ENCODE measurements around the gene MALAT1. TPM values are rescaled to one million over a fixed set of nuclear protein-coding genes. Genes with fewer than 3 reads are reported as not detected.

Gene MALAT1
- total RNA-seq, 6 donors from 2014 or later = 9,697 to 52,390 (median 19,698) TPM

- H3K4me1 ChIP-seq = peaks cover 93 to 100% (median 95%) of the 10 kb centered on the region in 4 donors
Observed at GRCh38 chr11:65491614-65492386, 7.0 kb upstream of the MALAT1 start.

GRCh38 chr11:65492387-65492636 lies 6.5 kb upstream of the MALAT1 start:
- TF ChIP-seq POLR2AphosphoS5 (IDR thresholded peaks at IDR 0.05) (no peak), EP300 (IDR thresholded peaks at IDR 0.05) (no peak)
- Histone ChIP-seq H3K4me3 (no peak overlapping the region), H3K4me1 (peaks cover 92 to 98% (median 93%) of the 10 kb centered on the region in 4 donors), H3K36me3 (no peaks in the 10 kb centered on the region), H3K9me3 (no peaks in the 10 kb centered on the region), H3K27ac (peak overlapping the region; percentile 90 to 99 (median 96)), H3K27me3 (no peaks in the 10 kb centered on the region)
- 48 to 75% methylated on average over 4 of the region's 4 CpGs for WGBS, 2 donors
- no peak for ATAC-seq (ENCODE audit: low FRiP score in 2 of 2)
- no peak for DNase-seq

More at GRCh38 chr11:65491614-65492386, 7.0 kb upstream of the MALAT1 start:
- 35 to 41% methylated on average over 14 to 17 of the region's 17 CpGs for WGBS, 2 donors
- ATAC-seq (ENCODE audit: low FRiP score in 2 of 2) (peak; percentile 56 to 67), DNase-seq (peak in 1 of 2 donors; percentile 97)
- peak in 2 of 4 donors; percentile 40 to 71 for TF ChIP-seq POLR2A (IDR thresholded peaks at IDR 0.05)
- peak in 2 of 6 experiments; percentile 4 to 12 for TF ChIP-seq CTCF (IDR thresholded peaks at IDR 0.05)
- peak; percentile 39 to 91 for TF ChIP-seq POLR2AphosphoS5 (IDR thresholded peaks at IDR 0.05)
- peak in 2 of 4 donors; percentile 44 to 60 for TF ChIP-seq EP300 (IDR thresholded peaks at IDR 0.05)
- peak overlapping the region; percentile 90 to 99 (median 96) for H3K27ac ChIP-seq
- no peak overlapping the region for H3K4me3 ChIP-seq
- no peaks in the 10 kb centered on the region for H3K36me3 ChIP-seq
- no peaks in the 10 kb centered on the region for H3K9me3 ChIP-seq
- no peaks in the 10 kb centered on the region for H3K27me3 ChIP-seq

- peak; percentile 9 to 66 for ATAC-seq (ENCODE audit: low FRiP score in 2 of 2)
Observed at GRCh38 chr11:65492637-65493366, 6.0 kb upstream of the MALAT1 start.

GRCh38 chr11:65493367-65494176 lies 5.3 kb upstream of the MALAT1 start:
- Histone ChIP-seq H3K36me3 (no peaks in the 10 kb centered on the region), H3K4me3 (no peak overlapping the region), H3K27me3 (no peaks in the 10 kb centered on the region), H3K27ac (peak overlapping the region; percentile 90 to 99 (median 96)), H3K4me1 (peaks cover 82 to 85% (median 83%) of the 10 kb centered on the region in 4 donors), H3K9me3 (no peaks in the 10 kb centered on the region)
- TF ChIP-seq POLR2A (IDR thresholded peaks at IDR 0.05) (peak in 3 of 4 donors; percentile 26 to 68 (median 41)), POLR2AphosphoS5 (IDR thresholded peaks at IDR 0.05) (peak; percentile 80 to 91), CTCF (IDR thresholded peaks at IDR 0.05) (no peak), EP300 (IDR thresholded peaks at IDR 0.05) (peak in 2 of 4 donors; percentile 39 to 87)
- 49 to 57% methylated on average over 12 of the region's 12 CpGs for WGBS, 2 donors
- DNase-seq (peak in 1 of 2 donors; percentile 91), ATAC-seq (ENCODE audit: low FRiP score in 2 of 2) (peak; percentile 20 to 32)

More at GRCh38 chr11:65492637-65493366, 6.0 kb upstream of the MALAT1 start:
- WGBS, 2 donors = 29 to 42% methylated on average over 6 of the region's 6 CpGs
- peak in 1 of 2 donors; percentile 92 for DNase-seq
- Histone ChIP-seq H3K27ac (peak overlapping the region; percentile 90 to 99 (median 96)), H3K9me3 (no peaks in the 10 kb centered on the region), H3K36me3 (no peaks in the 10 kb centered on the region), H3K27me3 (no peaks in the 10 kb centered on the region), H3K4me1 (peaks cover 90 to 93% (median 91%) of the 10 kb centered on the region in 4 donors), H3K4me3 (no peak overlapping the region)
- TF ChIP-seq POLR2AphosphoS5 (IDR thresholded peaks at IDR 0.05) (peak; percentile 87 to 91), EP300 (IDR thresholded peaks at IDR 0.05) (peak in 3 of 4 donors; percentile 1 to 70 (median 41)), CTCF (IDR thresholded peaks at IDR 0.05) (no peak), POLR2A (IDR thresholded peaks at IDR 0.05) (peak in 1 of 4 donors; percentile 69)

Measured in upper lobe of left lung (tissue), 6 donors.